ENCODE measurements around the gene EFCAB3.
"Not testable (repeated sequence)": the region's sequence is repeated elsewhere in the genome, so short reads cannot be mapped to it uniquely, and the experiment has no call there.

The EFCAB3 gene

DNA sequence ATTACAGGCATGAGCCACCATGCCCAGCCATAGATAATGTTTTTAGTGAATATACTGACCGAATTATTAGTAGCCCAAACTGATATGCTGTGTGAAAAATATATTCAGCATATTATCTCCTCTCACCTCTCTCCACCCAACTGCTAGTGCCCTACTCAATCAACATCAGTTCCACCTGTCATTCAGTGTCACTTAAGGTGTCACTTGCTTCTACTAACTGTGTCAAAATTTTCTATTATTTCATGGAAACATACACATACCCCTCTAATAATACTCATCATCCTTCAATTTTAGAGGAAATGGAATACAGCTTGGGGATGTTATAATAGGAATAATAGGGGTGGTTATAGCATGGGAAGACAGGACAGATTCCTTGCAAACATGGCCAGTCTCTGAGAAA lies 12.6 kb downstream of the EFCAB3 start:
- H3K27ac ChIP-seq = no peak overlapping the region
- TF ChIP-seq, protein P1, sequence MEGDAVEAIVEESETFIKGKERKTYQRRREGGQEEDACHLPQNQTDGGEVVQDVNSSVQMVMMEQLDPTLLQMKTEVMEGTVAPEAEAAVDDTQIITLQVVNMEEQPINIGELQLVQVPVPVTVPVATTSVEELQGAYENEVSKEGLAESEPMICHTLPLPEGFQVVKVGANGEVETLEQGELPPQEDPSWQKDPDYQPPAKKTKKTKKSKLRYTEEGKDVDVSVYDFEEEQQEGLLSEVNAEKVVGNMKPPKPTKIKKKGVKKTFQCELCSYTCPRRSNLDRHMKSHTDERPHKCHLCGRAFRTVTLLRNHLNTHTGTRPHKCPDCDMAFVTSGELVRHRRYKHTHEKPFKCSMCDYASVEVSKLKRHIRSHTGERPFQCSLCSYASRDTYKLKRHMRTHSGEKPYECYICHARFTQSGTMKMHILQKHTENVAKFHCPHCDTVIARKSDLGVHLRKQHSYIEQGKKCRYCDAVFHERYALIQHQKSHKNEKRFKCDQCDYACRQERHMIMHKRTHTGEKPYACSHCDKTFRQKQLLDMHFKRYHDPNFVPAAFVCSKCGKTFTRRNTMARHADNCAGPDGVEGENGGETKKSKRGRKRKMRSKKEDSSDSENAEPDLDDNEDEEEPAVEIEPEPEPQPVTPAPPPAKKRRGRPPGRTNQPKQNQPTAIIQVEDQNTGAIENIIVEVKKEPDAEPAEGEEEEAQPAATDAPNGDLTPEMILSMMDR (conservative IDR thresholded peaks at IDR 0.05) = no peak

DNA sequence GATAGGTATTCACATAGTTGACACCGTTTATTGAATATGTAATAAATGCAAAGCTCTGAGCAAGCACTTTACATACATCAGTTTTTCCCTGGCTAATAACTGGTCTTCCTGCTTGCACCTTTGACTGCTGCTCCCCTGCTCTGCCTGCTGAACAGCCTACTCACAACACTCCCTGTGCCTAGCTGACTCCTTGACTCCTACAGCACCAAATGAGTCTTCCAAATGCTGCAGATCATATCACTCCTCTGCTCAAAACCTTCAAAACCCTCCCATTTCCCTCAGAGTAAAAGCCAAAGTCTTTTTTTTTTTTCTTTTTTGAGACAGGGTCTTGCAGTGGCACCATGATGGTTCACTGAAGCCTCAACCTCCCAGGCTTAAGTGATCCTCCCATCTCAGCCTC lies 18.5 kb downstream of the EFCAB3 start:
- TF ChIP-seq, protein P1 (conservative IDR thresholded peaks at IDR 0.05) = no peak
- H3K27ac ChIP-seq = no peak overlapping the region

- TF ChIP-seq, protein P1 (conservative IDR thresholded peaks at IDR 0.05) = no peak
- H3K27ac ChIP-seq = no peak overlapping the region
These were observed 25.1 kb downstream of the EFCAB3 start for GRCh38 chr17:62405451-62405850.

DNA sequence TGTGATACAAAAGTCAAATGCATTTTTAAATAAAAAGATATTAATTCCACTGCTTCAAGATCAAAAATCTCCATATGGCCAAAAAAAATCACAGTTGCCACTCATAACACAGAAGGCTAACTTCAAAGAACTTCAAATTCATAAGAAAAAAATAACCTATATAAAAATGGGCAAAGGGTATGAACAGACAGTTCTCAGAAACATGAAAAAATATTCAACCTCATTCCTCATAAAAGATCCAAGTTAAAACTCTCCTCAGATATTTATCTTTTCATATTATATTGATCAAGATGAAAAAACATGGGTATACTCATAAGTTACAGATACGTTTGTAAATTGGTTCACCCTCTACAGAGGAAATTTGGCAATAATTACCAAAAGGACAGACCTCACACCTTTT lies 32.7 kb downstream of the EFCAB3 start:
- H3K27ac ChIP-seq = not testable (repeated sequence)

DNA sequence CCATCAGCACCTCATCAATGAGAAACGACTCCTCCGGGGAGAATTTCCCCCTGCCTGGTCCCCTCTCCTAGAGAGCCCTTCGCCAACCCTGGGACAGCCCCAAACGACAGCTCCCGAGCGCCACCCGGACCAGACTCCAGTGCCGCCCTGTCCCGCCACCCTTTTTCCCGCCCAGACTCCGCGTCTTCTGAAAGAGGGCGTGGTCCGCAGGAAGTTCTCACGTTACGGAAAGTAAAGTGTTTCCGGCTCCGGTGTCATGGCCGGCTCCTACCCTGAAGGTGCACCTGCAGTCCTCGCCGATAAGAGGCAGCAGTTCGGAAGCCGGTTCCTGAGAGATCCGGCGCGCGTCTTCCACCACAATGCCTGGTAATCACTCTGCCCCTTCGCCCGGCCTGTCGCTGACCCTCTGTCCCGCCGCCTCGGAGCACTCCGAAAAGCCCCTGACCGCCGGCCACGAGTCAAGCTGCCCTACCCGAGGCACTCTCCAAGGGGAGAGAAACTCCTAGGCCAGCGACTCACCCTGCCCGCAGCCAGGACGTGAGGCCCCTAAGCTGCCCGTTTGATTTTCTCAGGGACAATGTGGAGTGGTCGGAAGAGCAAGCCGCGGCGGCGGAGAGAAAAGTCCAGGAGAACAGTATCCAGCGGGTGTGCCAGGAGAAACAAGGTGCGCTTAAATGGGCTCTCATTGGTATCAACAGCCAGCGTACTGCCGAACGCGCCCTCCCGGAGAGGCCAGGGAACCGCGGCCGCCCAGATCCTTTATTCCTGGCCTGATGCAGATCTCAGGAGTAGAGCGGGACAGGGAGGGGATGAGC lies 43.5 kb downstream of the EFCAB3 start, which contains the start of gene METTL2A:
Gene METTL2A (plus strand): TSS at position 251 of the 815 bp plus-strand sequence. CDS start 6 bp downstream, at position 257.
- peak within 1 kb of the TSS; percentile 72 for H3K27ac ChIP-seq
- TF ChIP-seq, protein P1 (conservative IDR thresholded peaks at IDR 0.05) = peak; percentile 35

DNA sequence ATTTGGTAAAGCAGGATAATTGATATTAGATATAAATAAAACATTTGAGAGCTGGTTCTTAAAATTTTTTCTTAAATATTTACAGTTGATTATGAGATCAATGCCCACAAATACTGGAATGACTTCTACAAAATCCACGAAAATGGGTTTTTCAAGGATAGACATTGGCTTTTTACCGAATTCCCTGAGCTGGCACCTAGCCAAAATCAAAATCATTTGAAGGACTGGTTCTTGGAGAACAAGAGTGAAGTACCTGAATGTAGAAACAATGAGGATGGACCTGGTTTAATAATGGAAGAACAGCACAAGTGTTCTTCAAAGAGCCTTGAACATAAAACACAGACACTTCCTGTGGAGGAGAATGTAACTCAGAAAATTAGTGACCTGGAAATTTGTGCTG lies 45.9 kb downstream of the EFCAB3 start:
- not testable (repeated sequence) for H3K27ac ChIP-seq

DNA sequence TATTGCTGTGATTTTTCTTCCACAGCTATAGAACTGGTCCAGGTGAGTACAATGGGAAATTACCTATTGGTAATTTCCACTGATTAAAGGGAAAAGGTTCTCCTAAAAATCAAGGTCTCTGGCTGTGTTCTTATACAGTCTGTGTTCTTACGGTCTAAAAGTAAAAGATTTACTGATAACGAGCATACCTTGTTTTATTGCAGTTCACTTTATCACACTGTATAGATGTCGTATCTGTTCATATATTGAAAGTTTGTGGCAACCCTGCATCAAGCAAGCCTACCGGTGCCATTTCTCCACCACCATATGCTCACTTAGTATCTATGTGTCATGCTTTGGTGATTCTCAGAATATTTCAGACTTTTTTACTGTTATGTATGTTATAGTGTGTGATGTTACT lies 54.9 kb downstream of the EFCAB3 start:
- not testable (repeated sequence) for H3K27ac ChIP-seq

DNA sequence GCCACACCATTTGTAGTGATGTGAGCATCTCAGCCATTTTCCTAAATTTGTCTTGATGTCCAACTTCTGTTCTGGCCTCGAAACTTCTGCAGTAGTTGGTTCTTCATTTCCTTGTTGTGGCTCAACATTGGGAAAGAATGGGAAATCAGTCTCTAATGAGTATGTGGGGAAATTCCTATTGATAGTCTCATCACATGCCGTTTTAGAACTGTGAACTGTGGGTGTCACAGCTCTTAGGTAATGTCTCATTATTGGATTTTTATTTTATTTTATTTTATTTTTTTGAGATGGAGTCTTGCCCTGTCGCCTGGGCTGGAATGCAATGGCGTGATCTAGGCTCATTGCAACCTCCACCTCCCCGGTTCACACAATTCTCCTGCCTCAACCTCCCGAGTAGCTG lies 60.8 kb downstream of the EFCAB3 start:
- H3K27ac ChIP-seq = not testable (repeated sequence)

DNA sequence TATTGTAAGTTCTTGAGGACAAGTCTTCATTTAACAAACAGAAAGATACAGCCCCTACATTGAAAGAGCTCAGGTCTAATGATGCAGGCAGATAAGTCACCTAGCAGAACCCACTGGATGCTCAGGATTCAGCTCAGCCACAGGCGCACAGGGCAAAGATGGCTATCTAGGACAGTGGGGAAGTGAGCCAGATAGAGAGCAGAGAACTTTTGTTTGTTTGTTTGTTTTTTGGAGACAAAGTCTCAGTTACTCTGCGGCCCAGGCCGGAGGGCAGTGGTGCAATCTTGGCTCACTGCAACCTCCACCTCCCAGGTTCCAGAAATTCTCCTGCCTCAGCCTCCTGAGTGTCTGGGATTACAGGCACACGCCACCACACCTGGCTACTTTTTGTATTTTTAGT lies 63.7 kb downstream of the EFCAB3 start:
- TF ChIP-seq, protein P1 (conservative IDR thresholded peaks at IDR 0.05) = no peak
- no peak overlapping the region for H3K27ac ChIP-seq

DNA sequence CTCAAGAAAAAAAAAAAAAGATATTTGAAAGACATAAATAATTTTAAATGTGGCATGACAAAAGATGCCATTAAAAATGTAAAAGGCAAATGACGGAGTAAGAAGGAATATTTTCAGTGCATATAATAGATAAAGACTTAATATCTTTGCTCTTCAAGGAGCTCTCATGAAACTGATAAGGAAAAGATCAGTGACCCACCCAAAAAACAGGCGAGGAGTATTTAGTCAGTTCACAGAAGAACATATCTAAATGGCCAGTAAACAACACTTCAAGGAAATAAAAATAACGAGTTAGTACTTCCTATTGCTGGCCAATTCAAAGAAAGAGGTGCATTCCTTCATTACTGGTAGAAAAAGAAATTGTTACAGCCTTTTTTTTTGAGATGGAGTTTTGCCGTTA lies 65.4 kb downstream of the EFCAB3 start:
- H3K27ac ChIP-seq = not testable (repeated sequence)

DNA sequence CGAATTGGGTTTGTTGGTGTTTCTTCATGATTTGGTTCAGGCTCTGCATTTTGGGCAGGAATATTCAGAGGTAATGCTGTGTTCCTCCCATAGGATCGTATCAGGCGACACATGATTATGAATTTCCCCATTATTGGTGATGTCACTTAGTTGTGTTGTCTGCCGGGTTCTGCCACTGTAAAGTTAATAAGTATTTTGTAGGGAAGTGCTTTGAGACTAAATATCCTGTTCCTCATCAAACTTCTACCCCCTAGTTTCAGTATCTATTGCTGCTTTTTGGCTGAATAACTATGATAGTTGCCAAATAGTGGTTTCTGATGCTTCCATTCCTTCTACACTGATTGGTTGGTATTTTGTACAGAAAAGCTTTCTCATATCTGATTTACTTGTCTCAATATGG lies 71.8 kb downstream of the EFCAB3 start:
- not testable (repeated sequence) for H3K27ac ChIP-seq

- H3K27ac ChIP-seq = not testable (repeated sequence)
These were observed 72.7 kb downstream of the EFCAB3 start for GRCh38 chr17:62453041-62453440.

DNA sequence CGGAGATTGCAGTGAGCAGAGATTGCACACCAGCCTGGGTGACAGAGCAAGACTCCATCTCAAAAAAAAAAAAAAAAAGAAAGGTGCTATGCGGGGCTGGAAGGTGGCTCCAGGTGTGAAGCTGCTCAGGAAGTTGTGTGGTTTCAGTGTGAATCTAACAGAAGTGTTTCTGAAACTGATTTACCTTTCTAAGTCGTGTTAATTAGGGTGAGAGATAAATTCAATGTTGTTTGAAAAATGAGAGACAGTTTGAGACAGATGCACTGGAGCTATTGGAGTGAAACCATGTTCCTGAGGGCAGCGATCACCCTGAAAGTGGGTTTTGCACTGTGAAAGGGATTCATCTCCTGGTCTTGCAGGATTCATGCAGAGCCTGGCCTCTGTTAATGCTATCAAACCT lies 73.3 kb downstream of the EFCAB3 start:
- H3K27ac ChIP-seq = not testable (repeated sequence)

GRCh38 chr17:62454111-62454510 lies 73.8 kb downstream of the EFCAB3 start:
- not testable (repeated sequence) for H3K27ac ChIP-seq
